NCI-H128 (cell line): ENCODE data around the gene ALDH16A1.
A peak's percentile ranks its signal among the peaks of the same experiment; 100 is the strongest.
"Not testable (repeated sequence)": the region's sequence is repeated elsewhere in the genome, so short reads cannot be mapped to it uniquely, and the experiment has no call there.

Experiments used
- DNase-seq: peaks from one replicate; lab custom pipeline; 2025; ENCODE audit not compliant: unreplicated experiment; lab: John Stamatoyannopoulos, UW

ALDH16A1 gene

GRCh38 chr19:49461656-49462055 is 8.6 kb downstream of the ALDH16A1 start:
- no peak for DNase-seq

- no peak for DNase-seq
Observed at GRCh38 chr19:49462492-49462891, 9.5 kb downstream of the ALDH16A1 start.

- DNase-seq, result no peak
Observed at GRCh38 chr19:49463960-49464740, 11.1 kb downstream of the ALDH16A1 start.

GRCh38 chr19:49465371-49465770 is 12.3 kb downstream of the ALDH16A1 start:
- no peak for DNase-seq

- DNase-seq, result no peak
Observed at GRCh38 chr19:49468199-49468598, 15.2 kb downstream of the ALDH16A1 start.

- peak; percentile 63 for DNase-seq
Observed at GRCh38 chr19:49468746-49469447, 15.9 kb downstream of the ALDH16A1 start.

GRCh38 chr19:49469828-49470614 is 17.0 kb downstream of the ALDH16A1 start:
- DNase-seq, result no peak

- DNase-seq, result no peak
Observed at GRCh38 chr19:49470615-49470978, 17.6 kb downstream of the ALDH16A1 start.

GRCh38 chr19:49472936-49473335 is 19.9 kb downstream of the ALDH16A1 start:
- no peak for DNase-seq

- not testable (repeated sequence) for DNase-seq
Observed at GRCh38 chr19:49473501-49473867, 20.5 kb downstream of the ALDH16A1 start.

- no peak for DNase-seq
Observed at GRCh38 chr19:49473868-49474541, 21.0 kb downstream of the ALDH16A1 start, which contains the start of gene FLT3LG. FLT3LG (plus strand) TSS chr19:49474215; CDS start chr19:49474640, 425 bp downstream.

- no peak for DNase-seq
Observed at GRCh38 chr19:49474542-49474924, 21.5 kb downstream of the ALDH16A1 start.

- no peak for DNase-seq
Observed at GRCh38 chr19:49475191-49475917, 22.3 kb downstream of the ALDH16A1 start.

- DNase-seq, result no peak
Observed at GRCh38 chr19:49475995-49476880, 23.2 kb downstream of the ALDH16A1 start.

GRCh38 chr19:49479975-49480628 is 27.1 kb downstream of the ALDH16A1 start:
- DNase-seq, result no peak

GRCh38 chr19:49481020-49481683 is 28.1 kb downstream of the ALDH16A1 start:
- DNase-seq, result no peak

- no peak for DNase-seq
Observed at GRCh38 chr19:49486232-49486631, 33.2 kb downstream of the ALDH16A1 start.

- DNase-seq, result no peak
Observed at GRCh38 chr19:49486710-49487276, 33.8 kb downstream of the ALDH16A1 start.
